Fibroblast of skin of back (primary cell): ENCODE measurements around the gene EVX2.

Experiments used
- DNase-seq: peaks from one replicate; pipeline ENCODE4 v3.0.0-alpha.2; 2013

The EVX2 gene

DNA sequence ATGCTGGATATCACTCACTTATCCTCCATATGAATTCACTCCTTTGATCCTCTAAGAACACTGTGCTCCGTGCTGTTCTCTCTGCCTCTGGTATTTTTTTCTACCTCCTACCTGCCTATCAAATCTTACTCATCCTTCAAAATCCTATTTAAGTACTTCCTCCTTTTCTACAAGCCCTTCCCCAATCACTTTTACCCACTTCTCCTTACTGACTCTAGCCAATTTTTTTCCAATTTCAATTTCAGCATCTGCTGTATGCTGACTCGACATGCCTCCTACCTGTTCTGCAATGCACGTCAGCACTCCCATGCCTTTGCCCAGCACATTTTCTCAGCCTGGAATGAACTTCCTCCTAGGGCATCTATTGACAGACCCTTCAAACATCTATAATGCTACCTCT, 44.4 kb downstream of the EVX2 start:
- DNase-seq = no peak

DNA sequence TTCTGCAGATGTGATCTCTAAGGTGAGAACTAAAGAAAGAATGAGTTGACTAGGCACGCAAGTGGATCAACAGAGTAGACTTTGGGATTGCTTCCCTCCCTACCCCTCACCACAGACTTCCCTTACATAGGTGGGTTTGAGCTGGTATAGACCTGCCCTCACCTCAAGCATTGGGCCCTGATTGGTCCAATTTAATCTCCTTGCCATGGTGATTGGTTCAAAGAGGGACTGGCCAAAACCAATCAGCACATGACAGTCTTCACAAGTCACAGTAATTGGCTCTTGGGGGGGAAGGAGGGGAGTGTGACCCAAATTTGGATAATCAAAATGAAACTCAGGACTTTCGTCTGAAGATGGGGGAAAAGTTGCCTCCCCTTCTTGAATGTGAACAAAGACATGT, 45.1 kb downstream of the EVX2 start:
- DNase-seq = no peak

DNA sequence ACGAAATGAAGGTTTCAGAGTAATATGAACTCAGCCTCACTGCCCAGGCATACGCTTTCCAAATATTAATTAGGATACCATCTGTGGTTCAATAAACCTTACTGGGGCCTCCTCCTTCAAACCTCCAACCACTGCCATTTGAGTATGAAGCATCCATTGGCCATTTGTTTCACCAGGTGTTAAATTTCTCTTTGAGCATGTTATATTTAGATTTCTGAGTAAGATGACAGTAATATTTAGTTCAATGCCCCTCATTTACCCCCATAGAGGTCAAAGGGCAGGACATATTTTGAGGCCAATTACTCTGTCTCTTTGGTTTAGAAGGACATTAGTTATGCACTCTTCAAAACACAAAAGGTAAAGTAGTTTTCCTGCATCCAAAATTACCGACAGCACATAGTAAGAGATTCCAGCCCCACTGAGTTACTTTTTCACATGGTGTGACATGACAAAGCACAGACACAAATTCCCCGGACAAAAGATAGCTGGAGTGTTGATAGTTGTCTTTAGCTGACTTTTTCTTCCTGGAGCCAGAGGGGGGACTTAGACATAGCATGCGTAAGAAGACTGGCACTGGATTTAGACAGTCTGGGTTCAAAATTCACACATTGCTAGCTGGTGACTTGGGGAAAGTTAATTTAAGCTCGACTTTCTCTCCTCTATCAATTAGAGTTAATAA, 48.6 kb downstream of the EVX2 start:
- no peak for DNase-seq

GRCh38 chr2:176027806-176028205, 56.0 kb downstream of the EVX2 start:
- DNase-seq = no peak
